ENCODE measurements around the gene ANKRD61. TPM values are rescaled to one million over a fixed set of nuclear protein-coding genes. Genes with fewer than 3 reads are reported as not detected.

Gene ANKRD61
- total RNA-seq, 2 experiments from 2014 or later, result 0.27 to 0.32 TPM

DNA sequence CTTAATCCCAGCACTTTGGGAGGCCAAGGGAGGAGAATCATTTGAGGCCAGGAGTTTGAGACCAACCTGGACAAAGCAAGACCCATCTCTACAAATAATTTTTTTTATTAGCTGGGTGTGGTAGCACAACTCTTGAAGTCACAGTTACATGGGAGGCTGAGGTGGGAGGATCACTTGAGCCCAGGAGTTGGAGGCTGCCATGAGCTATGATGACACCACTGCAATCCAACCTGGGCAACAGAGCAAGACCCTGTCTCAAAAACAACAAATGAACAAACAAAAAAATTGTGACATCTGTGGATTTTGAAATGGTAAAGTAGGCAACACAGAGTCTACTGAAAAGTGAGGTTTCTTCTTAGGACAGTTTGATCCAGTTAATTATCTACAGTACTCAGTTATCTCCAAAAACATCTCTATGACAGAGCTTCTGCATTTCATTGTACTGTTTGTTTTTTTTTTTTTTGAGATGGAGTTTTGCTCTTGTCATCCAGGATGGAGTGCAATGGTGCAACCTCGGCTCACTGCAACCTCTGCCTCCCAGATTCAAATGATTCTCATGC lies 3.3 kb upstream of the ANKRD61 start:
- no TSS peak for BruUV-seq (replicated peaks)
- Histone ChIP-seq H3K9me2 (ENCODE audit: insufficient read depth, low read length) (no peaks in the 10 kb centered on the region), H3K79me2 (ENCODE audit: insufficient read depth, low read depth, low read length) (no peaks in the 10 kb centered on the region), H3K4me3 (ENCODE audit: low read depth, low read length, poor library complexity, severe bottlenecking) (no peak overlapping the region), H3K4me2 (ENCODE audit: low read length) (no peak overlapping the region), H2AFZ (ENCODE audit: low read length) (no peak overlapping the region), H3K27ac (ENCODE audit: low read depth, low read length, poor library complexity, severe bottlenecking) (no peak overlapping the region), H4K20me1 (ENCODE audit: insufficient read depth, low read length) (no peaks in the 10 kb centered on the region), H3K9me3 (ENCODE audit: low read length) (no peaks in the 10 kb centered on the region), H3K4me1 (ENCODE audit: insufficient read depth, low read length, poor library complexity, severe bottlenecking) (peaks cover 11% of the 10 kb centered on the region), H3K36me3 (ENCODE audit: insufficient read depth, low read length) (peaks cover 87% of the 10 kb centered on the region)
- intact Hi-C loops (cut with micrococcal nuclease; ENCODE audit: unreplicated experiment), result no loop called here
- POLR2A ChIA-PET, result interaction anchor here (0.6 to 1.0 kb wide), 3 partner anchors 20 to 40 kb away, joined by 3 to 4 read pairs (median 3); no protein-coding TSS in a partner anchor
- TF ChIP-seq EZH2phosphoT487 (IDR thresholded peaks at IDR 0.05; ENCODE audit: borderline replicate concordance, low read depth, low read length) (no peak), CTCF (conservative IDR thresholded peaks at IDR 0.05; ENCODE audit: low read length) (no peak)
- CTCF ChIA-PET (ENCODE audit: unreplicated experiment), result interaction anchor here (1.4 kb wide), 1 partner anchor 19 kb away, joined by 3 read pairs; the partner anchor contains the start of genes AIMP2 and PMS2
- DNase-seq (ENCODE audit: low spot score), result no peak

DNA sequence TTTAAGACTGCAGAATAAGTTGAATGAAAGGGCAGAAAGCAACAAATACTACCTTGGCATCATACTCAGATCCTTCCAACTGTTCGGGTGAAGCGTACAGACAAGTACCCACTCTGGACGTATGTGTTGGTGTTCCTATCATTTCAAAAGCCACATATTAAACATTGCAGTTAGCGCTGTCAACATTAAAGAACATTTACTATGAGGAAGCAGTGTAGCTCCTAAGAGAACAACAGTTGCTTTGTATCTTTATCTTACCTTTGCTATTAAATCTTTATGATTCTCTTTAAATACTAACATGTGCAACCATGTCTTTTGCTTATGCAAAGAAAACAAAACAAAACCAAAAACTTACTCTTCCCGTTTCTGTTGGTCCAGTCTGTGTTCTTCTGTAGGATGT lies 2.6 kb upstream of the ANKRD61 start:
- no peaks in the 10 kb centered on the region for H4K20me1 ChIP-seq (ENCODE audit: insufficient read depth, low read length)
- no peaks in the 10 kb centered on the region for H3K9me3 ChIP-seq (ENCODE audit: low read length)
- H3K79me2 ChIP-seq (ENCODE audit: insufficient read depth, low read depth, low read length), result no peaks in the 10 kb centered on the region
- no peak overlapping the region for H3K4me3 ChIP-seq (ENCODE audit: low read depth, low read length, poor library complexity, severe bottlenecking)
- H2AFZ ChIP-seq (ENCODE audit: low read length), result no peak overlapping the region
- CTCF ChIA-PET (ENCODE audit: unreplicated experiment), result no interaction called here
- DNase-seq (ENCODE audit: low spot score), result no peak
- H3K36me3 ChIP-seq (ENCODE audit: insufficient read depth, low read length), result peaks cover 87% of the 10 kb centered on the region
- peaks cover 11% of the 10 kb centered on the region for H3K4me1 ChIP-seq (ENCODE audit: insufficient read depth, low read length, poor library complexity, severe bottlenecking)
- intact Hi-C loops (cut with micrococcal nuclease; ENCODE audit: unreplicated experiment), result no loop called here
- no peaks in the 10 kb centered on the region for H3K9me2 ChIP-seq (ENCODE audit: insufficient read depth, low read length)
- no TSS peak for BruUV-seq (replicated peaks)
- no peak overlapping the region for H3K4me2 ChIP-seq (ENCODE audit: low read length)
- no peak overlapping the region for H3K27ac ChIP-seq (ENCODE audit: low read depth, low read length, poor library complexity, severe bottlenecking)
- POLR2A ChIA-PET, result no interaction called here
- no peak for TF ChIP-seq EZH2phosphoT487 (IDR thresholded peaks at IDR 0.05; ENCODE audit: borderline replicate concordance, low read depth, low read length)

GRCh38 chr7:6031567-6031966 lies 391 bp downstream of the ANKRD61 start:
- H3K27ac ChIP-seq (ENCODE audit: low read depth, low read length, poor library complexity, severe bottlenecking), result no peak overlapping the region
- TF ChIP-seq EZH2phosphoT487 (IDR thresholded peaks at IDR 0.05; ENCODE audit: borderline replicate concordance, low read depth, low read length), result no peak
- no peak for TF ChIP-seq CTCF (conservative IDR thresholded peaks at IDR 0.05; ENCODE audit: low read length)
- H3K9me3 ChIP-seq (ENCODE audit: low read length), result no peaks in the 10 kb centered on the region
- no TSS peak for BruUV-seq (replicated peaks)
- H2AFZ ChIP-seq (ENCODE audit: low read length), result no peak overlapping the region
- H3K36me3 ChIP-seq (ENCODE audit: insufficient read depth, low read length), result peaks cover 86% of the 10 kb centered on the region
- no peak overlapping the region for H3K4me3 ChIP-seq (ENCODE audit: low read depth, low read length, poor library complexity, severe bottlenecking)
- peaks cover 4% of the 10 kb centered on the region for H3K4me1 ChIP-seq (ENCODE audit: insufficient read depth, low read length, poor library complexity, severe bottlenecking)
- H3K79me2 ChIP-seq (ENCODE audit: insufficient read depth, low read depth, low read length), result no peaks in the 10 kb centered on the region
- intact Hi-C loops (cut with micrococcal nuclease; ENCODE audit: unreplicated experiment), result no loop called here
- H3K9me2 ChIP-seq (ENCODE audit: insufficient read depth, low read length), result no peaks in the 10 kb centered on the region
- ChIA-PET CTCF (ENCODE audit: unreplicated experiment) (no interaction called here), POLR2A (interaction anchor here (0.9 to 1.1 kb wide), 2 partner anchors 19 to 104 kb away, joined by 3 to 5 read pairs; no protein-coding TSS in a partner anchor)
- no peak overlapping the region for H3K4me2 ChIP-seq (ENCODE audit: low read length)
- no peaks in the 10 kb centered on the region for H4K20me1 ChIP-seq (ENCODE audit: insufficient read depth, low read length)
- DNase-seq (ENCODE audit: low spot score), result no peak
